NCI-H524 (cell line): ENCODE data around the gene DGKE.
A peak's percentile ranks its signal among the peaks of the same experiment; 100 is the strongest.

Source experiments
- DNase-seq, 2 experiments: peaks; one replicate each; lab custom pipeline; 2025; lab: John Stamatoyannopoulos, UW

The DGKE gene

GRCh38 chr17:56914581-56915273 lies 80.8 kb downstream of the DGKE start:
- peak in 1 of 2 experiments; percentile 43 for DNase-seq

GRCh38 chr17:56917559-56918296 lies 83.8 kb downstream of the DGKE start:
- no peak for DNase-seq

- DNase-seq = no peak
Observed at GRCh38 chr17:56918916-56919315, 85.0 kb downstream of the DGKE start.
